NB4 (cell line): ENCODE data around the gene SLC16A8.

Experiments used
- CTCF ChIP-seq: IDR thresholded peaks from one replicate; pipeline ENCODE4 v1.5.1; 2012; ENCODE audit warnings: low read depth, low read length
- MYC ChIP-seq: IDR thresholded peaks from 2 replicates; pipeline ENCODE4 v1.6.1; 2011; ENCODE audit warnings: low read depth, low read length
- POLR2A ChIP-seq: IDR thresholded peaks from 2 replicates; pipeline ENCODE4 v1.6.1; 2011; ENCODE audit warnings: mild to moderate bottlenecking; ENCODE audit not compliant: insufficient read length; ENCODE audit errors: extremely low read depth

- TF ChIP-seq CTCF (no peak), POLR2A (no peak), MYC (no peak)
These were observed 5.5 kb upstream of the SLC16A8 start for GRCh38 chr22:38089474-38089851.
